GM13976 (cell line): ENCODE data around the gene HBQ1.
A peak's percentile ranks its signal among the peaks of the same experiment; 100 is the strongest.
"Not testable (repeated sequence)": the region's sequence is repeated elsewhere in the genome, so short reads cannot be mapped to it uniquely, and the experiment has no call there.

Experiments used
- DNase-seq: peaks from one replicate; pipeline ENCODE4 v3.0.0; 2012; ENCODE audit warnings: low spot score
- in situ Hi-C: fragments of 300-500 bp; cut with MboI; formaldehyde crosslinking; loops from one replicate; pipeline ENCODE4 v1.12.0; 2022; ENCODE audit warnings: low sequenced_read_pairs, mixed read lengths, inconsistent platforms; ENCODE audit not compliant: unreplicated experiment
- TF ChIP-seq, protein P1 (sequence below): IDR thresholded peaks from 2 replicates; pipeline ENCODE4 v1.5.1; 2012; ENCODE audit warnings: borderline replicate concordance, mild to moderate bottlenecking; ENCODE audit not compliant: insufficient read depth; ENCODE audit errors: extremely low read depth, missing control alignments, control extremely low read depth

HBQ1 gene

DNA sequence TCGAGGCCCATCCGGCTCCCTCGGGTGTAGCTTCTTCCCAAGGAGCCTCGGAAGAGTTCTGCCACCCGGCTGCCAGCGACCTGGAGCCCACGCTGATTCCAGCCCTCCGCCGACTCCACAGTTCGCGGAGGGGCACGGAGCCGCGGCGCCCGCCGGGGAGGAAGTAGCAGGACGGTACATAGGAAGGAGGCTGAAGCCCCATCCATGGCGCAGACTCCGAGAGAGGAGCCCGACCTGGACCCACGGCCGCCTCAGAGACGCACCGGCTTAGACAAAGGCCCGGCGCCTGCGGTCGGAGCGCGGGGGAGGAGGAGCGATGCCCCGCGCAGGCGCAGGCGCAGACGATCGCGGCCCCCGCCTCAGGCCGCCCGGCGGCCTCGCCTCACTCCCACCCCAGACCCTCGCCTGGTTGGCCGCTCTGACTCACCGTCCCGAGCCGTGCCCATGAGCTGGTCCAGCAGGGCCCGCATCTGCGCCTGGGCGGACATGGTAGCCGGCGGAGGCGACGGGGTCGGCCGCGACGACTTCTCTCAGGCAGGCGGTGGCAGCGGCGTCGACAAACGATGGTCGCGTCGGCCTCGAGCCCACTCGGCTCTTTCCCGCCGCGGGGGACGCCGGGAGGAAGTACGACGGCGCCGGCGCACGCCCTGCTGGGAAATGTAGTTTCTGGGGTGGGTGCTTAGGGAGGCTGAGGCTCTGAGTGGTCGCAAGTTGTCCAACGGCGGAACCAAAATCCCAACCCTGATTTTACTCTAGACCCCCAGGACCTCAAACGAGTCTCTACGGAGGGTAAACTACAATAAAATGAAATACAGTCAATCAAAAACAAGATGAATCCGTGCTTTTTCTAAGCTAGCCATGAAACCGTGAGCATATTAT lies 48.8 kb downstream of the HBQ1 start, which contains the start of gene LUC7L:
Gene LUC7L, minus strand, starts transcription at position 598 of the 879 bp plus-strand sequence. Its CDS starts 110 bp downstream, at position 488.
- TF ChIP-seq, protein P1, sequence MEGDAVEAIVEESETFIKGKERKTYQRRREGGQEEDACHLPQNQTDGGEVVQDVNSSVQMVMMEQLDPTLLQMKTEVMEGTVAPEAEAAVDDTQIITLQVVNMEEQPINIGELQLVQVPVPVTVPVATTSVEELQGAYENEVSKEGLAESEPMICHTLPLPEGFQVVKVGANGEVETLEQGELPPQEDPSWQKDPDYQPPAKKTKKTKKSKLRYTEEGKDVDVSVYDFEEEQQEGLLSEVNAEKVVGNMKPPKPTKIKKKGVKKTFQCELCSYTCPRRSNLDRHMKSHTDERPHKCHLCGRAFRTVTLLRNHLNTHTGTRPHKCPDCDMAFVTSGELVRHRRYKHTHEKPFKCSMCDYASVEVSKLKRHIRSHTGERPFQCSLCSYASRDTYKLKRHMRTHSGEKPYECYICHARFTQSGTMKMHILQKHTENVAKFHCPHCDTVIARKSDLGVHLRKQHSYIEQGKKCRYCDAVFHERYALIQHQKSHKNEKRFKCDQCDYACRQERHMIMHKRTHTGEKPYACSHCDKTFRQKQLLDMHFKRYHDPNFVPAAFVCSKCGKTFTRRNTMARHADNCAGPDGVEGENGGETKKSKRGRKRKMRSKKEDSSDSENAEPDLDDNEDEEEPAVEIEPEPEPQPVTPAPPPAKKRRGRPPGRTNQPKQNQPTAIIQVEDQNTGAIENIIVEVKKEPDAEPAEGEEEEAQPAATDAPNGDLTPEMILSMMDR = no peak
- peak; percentile 94 for DNase-seq
- in situ Hi-C loops = no loop called here

DNA sequence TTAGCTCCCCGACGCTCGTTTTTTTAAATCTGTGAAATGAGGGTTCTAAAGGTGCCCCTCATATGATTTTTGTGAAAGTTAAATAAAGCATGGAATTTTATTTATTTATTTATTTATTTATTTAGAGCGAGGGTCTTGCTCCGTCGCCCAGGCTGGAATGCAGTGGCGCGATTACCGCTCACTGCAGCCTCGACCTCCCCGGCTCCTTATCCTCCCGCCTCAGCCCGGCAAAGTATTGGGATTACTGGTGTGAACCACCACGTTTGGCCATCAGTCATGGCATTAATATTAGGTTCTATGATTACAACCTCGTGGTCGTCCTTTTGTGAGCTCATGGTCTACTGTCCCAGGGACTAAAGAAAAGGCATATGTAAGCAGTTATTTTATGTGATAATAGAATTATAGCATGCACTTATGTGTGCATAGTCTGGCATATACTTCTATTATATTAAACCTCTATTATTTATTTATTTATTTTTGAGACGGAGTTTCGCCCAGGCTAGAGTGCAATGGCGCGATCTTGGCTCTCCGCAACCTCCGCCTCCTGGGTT lies 49.5 kb downstream of the HBQ1 start:
- TF ChIP-seq, protein P1 = no peak

GRCh38 chr16:230351-230750 lies 50.1 kb downstream of the HBQ1 start:
- DNase-seq, in situ Hi-C loops: not testable (repeated sequence)

More for the DNA sequence above, 49.5 kb downstream of the HBQ1 start:
- DNase-seq = no peak
- in situ Hi-C loops = no loop called here
